Measurements from ENCODE around the gene USP43.

DNA sequence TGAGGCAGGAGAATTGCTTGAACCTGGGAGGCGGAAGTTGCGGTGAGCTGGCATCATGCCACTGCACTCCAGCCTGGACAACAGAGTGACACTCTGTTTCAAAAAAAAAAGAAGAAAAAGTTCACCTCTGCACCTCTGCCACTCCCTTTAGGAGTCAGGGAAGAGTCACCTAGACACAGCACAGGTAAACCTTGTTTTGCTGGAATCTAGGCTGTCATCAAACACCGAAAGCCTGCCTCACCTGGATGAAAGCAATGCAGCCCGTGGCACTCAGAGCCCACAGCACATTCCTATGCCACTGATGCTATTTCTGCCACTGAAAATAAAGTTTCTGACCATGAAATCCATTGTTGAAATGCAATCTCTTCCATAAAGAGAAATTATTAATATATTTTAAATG lies 46.7 kb upstream of the USP43 start:
- TF ChIP-seq, protein P1, sequence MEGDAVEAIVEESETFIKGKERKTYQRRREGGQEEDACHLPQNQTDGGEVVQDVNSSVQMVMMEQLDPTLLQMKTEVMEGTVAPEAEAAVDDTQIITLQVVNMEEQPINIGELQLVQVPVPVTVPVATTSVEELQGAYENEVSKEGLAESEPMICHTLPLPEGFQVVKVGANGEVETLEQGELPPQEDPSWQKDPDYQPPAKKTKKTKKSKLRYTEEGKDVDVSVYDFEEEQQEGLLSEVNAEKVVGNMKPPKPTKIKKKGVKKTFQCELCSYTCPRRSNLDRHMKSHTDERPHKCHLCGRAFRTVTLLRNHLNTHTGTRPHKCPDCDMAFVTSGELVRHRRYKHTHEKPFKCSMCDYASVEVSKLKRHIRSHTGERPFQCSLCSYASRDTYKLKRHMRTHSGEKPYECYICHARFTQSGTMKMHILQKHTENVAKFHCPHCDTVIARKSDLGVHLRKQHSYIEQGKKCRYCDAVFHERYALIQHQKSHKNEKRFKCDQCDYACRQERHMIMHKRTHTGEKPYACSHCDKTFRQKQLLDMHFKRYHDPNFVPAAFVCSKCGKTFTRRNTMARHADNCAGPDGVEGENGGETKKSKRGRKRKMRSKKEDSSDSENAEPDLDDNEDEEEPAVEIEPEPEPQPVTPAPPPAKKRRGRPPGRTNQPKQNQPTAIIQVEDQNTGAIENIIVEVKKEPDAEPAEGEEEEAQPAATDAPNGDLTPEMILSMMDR (IDR thresholded peaks at IDR 0.05; ENCODE audit: low read length) = no peak
- TF ChIP-seq EZH2 (optimal IDR thresholded peaks at IDR 0.05; ENCODE audit: low read depth, low read length) = no peak

All from MM.1S (cell line).